GM13976 (cell line): ENCODE data around the gene EIF1.

Experiments
- DNase-seq: peaks from one replicate; pipeline ENCODE4 v3.0.0; 2012; ENCODE audit warnings: low spot score
- CTCF ChIP-seq: IDR thresholded peaks from 2 replicates; pipeline ENCODE4 v1.5.1; 2012; ENCODE audit warnings: borderline replicate concordance, mild to moderate bottlenecking; ENCODE audit not compliant: insufficient read depth; ENCODE audit errors: extremely low read depth, missing control alignments, control extremely low read depth
- in situ Hi-C: fragments of 300-500 bp; cut with MboI; formaldehyde crosslinking; loops from one replicate; pipeline ENCODE4 v1.12.0; 2022; ENCODE audit warnings: low sequenced_read_pairs, mixed read lengths, inconsistent platforms; ENCODE audit not compliant: unreplicated experiment

EIF1 gene

DNA sequence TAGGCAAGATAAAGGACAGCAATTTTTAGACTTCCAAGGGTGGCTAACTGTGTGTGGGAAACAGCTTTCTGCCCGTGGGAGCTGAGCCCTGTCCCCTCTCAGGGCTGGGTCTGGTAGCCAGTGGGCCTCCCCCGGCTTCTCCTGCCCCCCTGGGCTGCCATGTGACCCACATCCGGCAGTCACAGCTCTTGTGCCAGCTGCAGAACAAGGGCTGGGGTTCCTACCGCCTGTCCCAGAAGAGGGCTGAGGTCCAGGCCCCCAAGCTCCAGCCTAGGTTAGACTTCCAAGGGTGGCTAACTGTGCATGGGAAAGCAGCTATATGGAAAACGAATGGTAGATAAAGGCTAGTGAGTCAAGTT lies 29.6 kb downstream of the EIF1 start:
- no peak for DNase-seq
- TF ChIP-seq CTCF, result no peak
- in situ Hi-C loops, result no loop called here

DNA sequence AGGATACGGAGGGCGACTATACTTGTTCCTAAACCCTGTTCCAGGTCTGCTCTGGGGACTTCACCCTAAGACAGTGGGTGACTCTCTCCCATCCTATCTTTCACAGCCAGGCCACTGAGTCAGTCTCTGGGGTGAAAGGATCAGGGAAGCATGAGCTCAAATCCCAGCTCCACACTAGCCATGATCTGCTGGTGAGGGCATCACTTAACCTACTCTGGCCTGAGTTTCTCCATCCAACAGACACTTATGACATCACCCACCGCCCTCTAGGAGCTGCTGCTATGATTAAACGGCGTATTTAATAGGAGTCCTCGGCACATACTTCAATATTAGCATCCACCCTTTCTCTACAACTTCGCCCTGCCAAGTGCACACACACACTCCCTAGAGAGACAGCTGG lies 33.5 kb downstream of the EIF1 start:
- in situ Hi-C loops, result no loop called here
- DNase-seq, result no peak
- no peak for TF ChIP-seq CTCF

DNA sequence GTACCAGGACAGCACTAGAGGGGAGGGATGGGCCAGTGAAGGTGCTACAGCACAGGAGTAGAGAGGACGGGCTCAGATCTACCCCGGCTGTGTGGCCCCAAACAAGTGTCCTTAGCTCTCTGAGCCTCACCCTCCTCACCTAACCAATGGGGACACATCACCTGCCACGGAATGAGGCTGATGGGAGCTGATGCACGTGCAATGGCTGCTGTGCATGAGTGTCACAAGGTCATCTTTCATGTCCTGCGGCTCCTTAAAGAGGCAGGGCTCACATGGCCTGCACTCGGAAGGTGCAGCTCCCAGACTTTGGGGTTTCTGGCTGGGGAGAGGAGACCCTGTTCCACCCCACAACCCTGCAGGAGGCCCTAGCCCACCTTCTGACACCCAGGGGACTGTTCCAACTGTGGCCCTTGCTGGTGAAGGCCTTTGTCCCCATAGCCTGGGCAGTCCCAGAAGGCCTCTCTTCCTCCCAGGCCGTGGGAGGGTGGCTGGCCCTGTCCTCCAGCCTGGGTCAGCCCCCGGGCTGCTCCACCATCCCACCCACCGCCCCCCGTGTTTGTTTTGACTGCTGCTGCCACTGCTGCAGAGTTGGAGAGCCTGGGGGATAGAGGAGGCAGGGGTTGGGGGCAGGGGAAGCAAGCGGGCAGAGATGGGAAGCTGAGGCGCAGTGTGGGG lies 35.3 kb downstream of the EIF1 start:
- in situ Hi-C loops, result no loop called here
- no peak for TF ChIP-seq CTCF
- no peak for DNase-seq

DNA sequence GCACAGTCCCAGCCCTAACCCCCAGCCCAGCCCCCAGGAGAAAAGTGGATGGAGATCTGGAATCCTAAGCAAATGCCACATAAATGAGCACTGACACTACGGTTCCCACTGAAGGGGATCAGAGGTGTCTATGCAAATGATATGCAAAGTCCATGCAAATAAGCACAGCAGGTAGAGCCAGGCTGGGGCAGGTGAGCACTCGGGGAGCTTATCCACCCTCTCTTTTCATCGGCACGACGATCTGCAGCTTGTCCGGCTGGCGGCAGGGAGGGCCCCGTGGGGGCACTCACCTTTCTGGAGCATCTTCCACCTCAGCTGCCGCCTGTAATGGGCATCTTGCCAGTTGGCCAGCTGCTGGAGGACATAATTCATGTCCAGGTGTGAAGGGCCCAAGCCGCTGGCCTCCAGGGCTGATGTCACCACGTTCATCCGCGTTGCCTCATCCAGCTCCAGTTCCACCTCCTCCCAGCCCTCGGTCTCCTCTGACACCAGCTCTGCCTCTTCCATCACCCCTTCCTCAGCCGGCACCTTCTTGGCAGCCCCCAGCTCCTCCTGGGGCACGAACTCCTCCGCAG lies 35.9 kb downstream of the EIF1 start:
- in situ Hi-C loops, result no loop called here
- TF ChIP-seq CTCF, result no peak
- DNase-seq, result no peak

DNA sequence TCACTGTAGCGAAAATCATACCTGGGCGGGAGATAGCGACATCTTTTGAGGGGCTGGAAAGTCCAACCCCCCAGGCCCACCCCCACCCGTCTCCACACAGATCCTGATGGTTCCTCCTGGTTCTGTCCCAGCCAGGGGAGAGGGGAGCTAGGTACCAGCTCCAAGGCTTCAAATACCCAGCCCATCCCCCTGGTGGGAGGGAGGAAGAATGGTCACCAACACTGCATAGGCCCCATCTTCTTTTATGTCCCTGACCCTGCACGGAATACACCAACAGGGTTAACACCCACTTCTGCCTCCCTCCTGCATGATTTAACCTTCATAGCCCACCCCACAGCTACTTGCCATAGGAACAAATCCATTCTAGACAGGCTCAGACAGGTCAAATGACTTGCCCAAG lies 36.4 kb downstream of the EIF1 start:
- in situ Hi-C loops, result no loop called here
- no peak for DNase-seq
- no peak for TF ChIP-seq CTCF

DNA sequence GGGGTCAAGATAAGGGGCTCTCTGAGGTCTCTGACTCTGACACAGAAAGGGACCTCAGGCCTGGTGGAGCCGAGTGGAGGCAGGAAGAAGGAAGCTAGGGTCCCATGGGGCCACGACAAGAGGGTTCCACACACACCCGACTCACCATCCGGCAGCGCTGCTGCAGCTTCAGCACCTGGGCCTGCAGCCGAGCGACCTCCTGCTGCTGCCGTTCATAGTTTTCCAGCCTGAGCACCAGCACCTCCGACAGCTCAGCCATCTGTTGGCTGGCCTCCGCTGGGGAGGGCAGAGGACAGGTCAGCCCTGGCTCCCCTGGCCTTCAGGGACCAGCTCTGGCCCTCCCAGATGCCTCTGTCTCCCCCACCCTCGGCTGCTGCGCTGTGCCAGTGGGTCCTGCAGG lies 39.4 kb downstream of the EIF1 start:
- no peak for TF ChIP-seq CTCF
- in situ Hi-C loops, result no loop called here
- DNase-seq, result no peak

- DNase-seq, result no peak
- in situ Hi-C loops, result loop anchor here (10.0 kb wide), 1 partner anchor 74 kb away; no protein-coding TSS in a partner anchor
- no peak for TF ChIP-seq CTCF
Measured at GRCh38 chr17:41730479-41730878, 41.8 kb downstream of the EIF1 start.
